ENCODE measurements around the gene TMEM82.

The TMEM82 gene

GRCh38 chr1:15736892-15737261, 5.4 kb upstream of the TMEM82 start:
- DNase-seq, result no peak

- no peak for DNase-seq
Observed at GRCh38 chr1:15737324-15738319, 4.7 kb upstream of the TMEM82 start.

GRCh38 chr1:15738416-15739113, 3.7 kb upstream of the TMEM82 start:
- no peak for DNase-seq

GRCh38 chr1:15739259-15739658, 3.0 kb upstream of the TMEM82 start:
- DNase-seq, result no peak

GRCh38 chr1:15739745-15740144, 2.6 kb upstream of the TMEM82 start:
- DNase-seq, result no peak

- peak; percentile 86 for DNase-seq
Observed at GRCh38 chr1:15740924-15741850, 1.1 kb upstream of the TMEM82 start.

GRCh38 chr1:15744122-15744679, 1.9 kb downstream of the TMEM82 start:
- no peak for DNase-seq

- DNase-seq, result no peak
Observed at GRCh38 chr1:15747378-15747777, 5.1 kb downstream of the TMEM82 start.

- no peak for DNase-seq
Observed at GRCh38 chr1:15748264-15748663, 6.0 kb downstream of the TMEM82 start.

GRCh38 chr1:15748690-15749398, 6.5 kb downstream of the TMEM82 start:
- DNase-seq, result no peak

GRCh38 chr1:15749399-15750291, 7.3 kb downstream of the TMEM82 start:
- no peak for DNase-seq

GRCh38 chr1:15750924-15751323, 8.6 kb downstream of the TMEM82 start:
- DNase-seq, result no peak

GRCh38 chr1:15751717-15752116, 9.4 kb downstream of the TMEM82 start:
- DNase-seq, result no peak

- no peak for DNase-seq
Observed at GRCh38 chr1:15753776-15754175, 11.5 kb downstream of the TMEM82 start.

GRCh38 chr1:15755021-15755645, 12.8 kb downstream of the TMEM82 start:
- DNase-seq, result no peak

GRCh38 chr1:15755646-15756040, 13.3 kb downstream of the TMEM82 start:
- DNase-seq, result no peak

- no peak for DNase-seq
Observed at GRCh38 chr1:15756143-15757015, 14.1 kb downstream of the TMEM82 start.

GRCh38 chr1:15757016-15757543, 14.8 kb downstream of the TMEM82 start:
- DNase-seq, result no peak

Measured in DMS79 treated with DMSO at 0.1 percent for 48 hours (cell line).